Neural cell (in vitro differentiated cells): ENCODE results near the gene TUBG1.

ENCODE experiments used
- RAD21 ChIP-seq: fragments of 450-650 bp; conservative IDR thresholded peaks from 2 replicates; pipeline ENCODE4 v1.6.1; 2014; ENCODE audit warnings: antibody characterized with exemption, mild to moderate bottlenecking, moderate library complexity
- TAF1 ChIP-seq: IDR thresholded peaks from 2 replicates; pipeline ENCODE4 v1.6.1; 2012; ENCODE audit warnings: low read depth
- TF ChIP-seq, protein P1 (sequence below): fragments of 450-650 bp; IDR thresholded peaks from 2 replicates; pipeline ENCODE4 v1.5.1; 2014; ENCODE audit warnings: antibody characterized with exemption, mild to moderate bottlenecking, moderate library complexity; ENCODE audit not compliant: poor library complexity, severe bottlenecking

DNA sequence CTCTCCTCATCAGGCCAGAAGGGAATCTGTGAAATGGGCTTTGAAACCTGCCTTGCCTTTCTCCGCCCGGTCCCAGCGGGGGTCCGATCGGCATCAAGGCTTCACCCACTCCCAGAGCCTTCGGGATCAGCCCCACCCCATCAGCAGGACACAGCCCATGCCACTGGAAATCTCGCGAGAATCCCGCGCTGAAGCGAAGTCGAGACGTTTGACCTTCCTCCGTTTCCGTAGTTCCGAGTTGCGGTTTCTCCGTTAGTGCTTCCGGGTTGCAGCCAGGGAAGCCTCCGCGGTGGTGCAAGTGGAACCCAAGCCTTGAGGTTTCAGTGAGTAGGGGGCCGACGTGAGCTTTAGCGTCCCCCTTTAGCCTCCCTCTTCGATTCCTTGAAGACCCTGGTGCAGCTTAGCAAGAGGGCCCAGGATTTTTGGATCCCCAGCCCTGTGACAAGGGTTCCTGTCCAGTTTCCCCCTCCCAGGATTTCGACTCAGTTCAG lies 47.5 kb upstream of the TUBG1 start, which contains the start of gene COASY:
- TF ChIP-seq TAF1 = peak; percentile 37
- no peak for TF ChIP-seq RAD21
- TF ChIP-seq, protein P1, sequence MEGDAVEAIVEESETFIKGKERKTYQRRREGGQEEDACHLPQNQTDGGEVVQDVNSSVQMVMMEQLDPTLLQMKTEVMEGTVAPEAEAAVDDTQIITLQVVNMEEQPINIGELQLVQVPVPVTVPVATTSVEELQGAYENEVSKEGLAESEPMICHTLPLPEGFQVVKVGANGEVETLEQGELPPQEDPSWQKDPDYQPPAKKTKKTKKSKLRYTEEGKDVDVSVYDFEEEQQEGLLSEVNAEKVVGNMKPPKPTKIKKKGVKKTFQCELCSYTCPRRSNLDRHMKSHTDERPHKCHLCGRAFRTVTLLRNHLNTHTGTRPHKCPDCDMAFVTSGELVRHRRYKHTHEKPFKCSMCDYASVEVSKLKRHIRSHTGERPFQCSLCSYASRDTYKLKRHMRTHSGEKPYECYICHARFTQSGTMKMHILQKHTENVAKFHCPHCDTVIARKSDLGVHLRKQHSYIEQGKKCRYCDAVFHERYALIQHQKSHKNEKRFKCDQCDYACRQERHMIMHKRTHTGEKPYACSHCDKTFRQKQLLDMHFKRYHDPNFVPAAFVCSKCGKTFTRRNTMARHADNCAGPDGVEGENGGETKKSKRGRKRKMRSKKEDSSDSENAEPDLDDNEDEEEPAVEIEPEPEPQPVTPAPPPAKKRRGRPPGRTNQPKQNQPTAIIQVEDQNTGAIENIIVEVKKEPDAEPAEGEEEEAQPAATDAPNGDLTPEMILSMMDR = no peak
